Keratinocyte (primary cell): ENCODE measurements around the gene TUNAR. TPM values are rescaled to one million over a fixed set of nuclear protein-coding genes. Genes with fewer than 3 reads are reported as not detected.

Experiments used
- DNase-seq: peaks from one replicate; pipeline ENCODE4 v3.0.0-alpha.2; 2011; ENCODE audit warnings: low read depth, missing footprints, low spot score
- FAIRE-seq: peaks from 2 replicates; lab custom pipeline; 2011; peaks lifted over from hg19 to GRCh38; lab: Jason Lieb, UNC
- H2AFZ ChIP-seq: 2 replicates; pipeline ENCODE4 v1.6.0; 2012; ENCODE audit warnings: low read length, control low read depth, inconsistent platforms; ENCODE audit not compliant: control insufficient read depth
- H3K27ac ChIP-seq: 2 replicates; pipeline ENCODE4 v1.5.1; 2011; ENCODE audit warnings: low read length; ENCODE audit not compliant: control insufficient read depth, insufficient read depth
- H3K27me3 ChIP-seq: 3 replicates; pipeline ENCODE4 v1.6.0; 2011; ENCODE audit warnings: low read length; ENCODE audit not compliant: control insufficient read depth, insufficient read depth; ENCODE audit errors: extremely low read depth
- H3K36me3 ChIP-seq, 2 experiments: 2 replicates in 1 of 2; 3 replicates in 1 of 2; pipeline ENCODE4 v1.5.1; 2011; ENCODE audit warnings: low read length in 2 of 2, mild to moderate bottlenecking in 1 of 2; ENCODE audit not compliant: control insufficient read depth in 2 of 2, insufficient read depth in 2 of 2; ENCODE audit errors: extremely low read depth in 1 of 2
- H3K4me1 ChIP-seq: 3 replicates; pipeline ENCODE4 v1.5.1; 2011; ENCODE audit warnings: low read length; ENCODE audit not compliant: control insufficient read depth, insufficient read depth; ENCODE audit errors: extremely low read depth
- H3K4me2 ChIP-seq: 3 replicates; pipeline ENCODE4 v1.6.0; 2011; ENCODE audit warnings: low read depth, low read length; ENCODE audit not compliant: control insufficient read depth, insufficient read depth; ENCODE audit errors: extremely low read depth
- H3K4me3 ChIP-seq, 3 experiments: fragments of 200-600 bp in 1 of 3; sonication (generic) in 1 of 3; 2 replicates in 2 of 3; 3 replicates in 1 of 3; pipeline ENCODE4 v1.5.1; 2011 to 2016; ENCODE audit warnings: low read length in 3 of 3, mild to moderate bottlenecking in 3 of 3, control low read depth in 2 of 3, inconsistent platforms in 1 of 3, low read depth in 1 of 3, mixed read lengths in 1 of 3, mixed run types in 1 of 3, moderate library complexity in 1 of 3; ENCODE audit not compliant: control insufficient read depth in 2 of 3, insufficient read depth in 2 of 3; ENCODE audit errors: extremely low read depth in 1 of 3
- H3K79me2 ChIP-seq: 2 replicates; pipeline ENCODE4 v1.6.0; 2012; ENCODE audit warnings: low read length; ENCODE audit not compliant: control insufficient read depth, insufficient read depth
- H3K9ac ChIP-seq: 3 replicates; pipeline ENCODE4 v1.6.0; 2011; ENCODE audit warnings: low read length; ENCODE audit not compliant: control insufficient read depth, insufficient read depth; ENCODE audit errors: extremely low read depth
- H3K9me1 ChIP-seq: 3 replicates; pipeline ENCODE4 v1.6.0; 2011; ENCODE audit warnings: low read length; ENCODE audit not compliant: control insufficient read depth, insufficient read depth; ENCODE audit errors: extremely low read depth
- H3K9me3 ChIP-seq: 2 replicates; pipeline ENCODE4 v1.5.1; 2012; ENCODE audit warnings: low read depth, low read length; ENCODE audit not compliant: control insufficient read depth
- H4K20me1 ChIP-seq: 3 replicates; pipeline ENCODE4 v1.6.0; 2011; ENCODE audit warnings: low read length; ENCODE audit not compliant: control insufficient read depth, insufficient read depth; ENCODE audit errors: extremely low read depth
- CTCF ChIP-seq, 3 experiments: IDR thresholded peaks in 1 of 3; conservative IDR thresholded peaks in 1 of 3; optimal IDR thresholded peaks in 1 of 3; 2 replicates in 2 of 3; 3 replicates in 1 of 3; pipeline versions ENCODE3 to v1.5.1; 2011; ENCODE audit warnings: low read length in 3 of 3, mild to moderate bottlenecking in 3 of 3, moderate library complexity in 2 of 3, control low read depth in 1 of 3, inconsistent platforms in 1 of 3; ENCODE audit not compliant: insufficient read depth in 2 of 3; ENCODE audit errors: extremely low read depth in 1 of 3
- EZH2 ChIP-seq: IDR thresholded peaks from one replicate; pipeline ENCODE4 v1.6.1; 2012; ENCODE audit warnings: inconsistent platforms, mild to moderate bottlenecking, low read length, moderate library complexity
- dilution Hi-C: fragments of 300-500 bp; cut with MboI; formaldehyde crosslinking; loops from one replicate; pipeline ENCODE4 v1.7.0; 2020; ENCODE audit warnings: low sequenced_read_pairs; ENCODE audit not compliant: extremely low pct_ligation_motif_present
- polyA plus RNA-seq, 5 experiments: library from polyadenylated mRNA; depleted of rRNA in 3 of 5; stranded (reverse) in 3 of 5; stranded (forward) in 1 of 5; unstranded in 1 of 5; fragments of >200 nt; gene quantifications; 1 replicate in 1 of 5; 2 replicates in 3 of 5; 3 replicates in 1 of 5; pipeline versions ENCODE4 v1.2.1 to v1.2.3, GENCODE V29; 2011 to 2012; ENCODE audit warnings: missing spikeins in 2 of 5, low read depth in 1 of 5, low replicate concordance in 1 of 5

Gene TUNAR
- polyA plus RNA-seq, 1 donor (not counting 4 experiments of a cell fraction or from before 2014, with no cell fraction given) = not detected

GRCh38 chr14:95936041-95936440 lies 59.4 kb downstream of the TUNAR start:
- no peaks in the 10 kb centered on the region for H3K27me3 ChIP-seq
- DNase-seq (no peak), FAIRE-seq (no peak)
- no peaks in the 10 kb centered on the region for H3K36me3 ChIP-seq
- no peak overlapping the region for H3K4me2 ChIP-seq
- H3K9me1 ChIP-seq = no peaks in the 10 kb centered on the region
- H3K27ac ChIP-seq = no peak overlapping the region
- H3K79me2 ChIP-seq = no peaks in the 10 kb centered on the region
- H3K9me3 ChIP-seq = no peaks in the 10 kb centered on the region
- H3K4me1 ChIP-seq = no peaks in the 10 kb centered on the region
- no peak for TF ChIP-seq CTCF (optimal IDR thresholded peaks at IDR 0.05 in 1 of 3, IDR thresholded peaks at IDR 0.05 in 1 of 3, conservative IDR thresholded peaks at IDR 0.05 in 1 of 3; ENCODE audit: extremely low read depth in 1 of 3, insufficient read depth in 2 of 3, low read length in 3 of 3)
- no peak for TF ChIP-seq EZH2
- no peak overlapping the region for H2AFZ ChIP-seq
- no peak overlapping the region for H3K4me3 ChIP-seq
- dilution Hi-C loops = no loop called here
- no peaks in the 10 kb centered on the region for H4K20me1 ChIP-seq
- H3K9ac ChIP-seq = no peak overlapping the region

- Histone ChIP-seq H3K4me2 (no peak overlapping the region), H3K27me3 (no peaks in the 10 kb centered on the region), H4K20me1 (no peaks in the 10 kb centered on the region), H3K9ac (no peak overlapping the region), H3K4me3 (no peak overlapping the region), H3K4me1 (no peaks in the 10 kb centered on the region), H3K36me3 (no peaks in the 10 kb centered on the region), H3K27ac (no peak overlapping the region), H3K9me1 (no peaks in the 10 kb centered on the region), H2AFZ (no peak overlapping the region), H3K79me2 (no peaks in the 10 kb centered on the region), H3K9me3 (no peaks in the 10 kb centered on the region)
- no peak for DNase-seq
- FAIRE-seq = no peak
- TF ChIP-seq CTCF (optimal IDR thresholded peaks at IDR 0.05 in 1 of 3, IDR thresholded peaks at IDR 0.05 in 1 of 3, conservative IDR thresholded peaks at IDR 0.05 in 1 of 3; ENCODE audit: extremely low read depth in 1 of 3, insufficient read depth in 2 of 3, low read length in 3 of 3) (no peak), EZH2 (no peak)
- dilution Hi-C loops = no loop called here
These were observed 62.7 kb downstream of the TUNAR start for GRCh38 chr14:95939335-95939734.
